HCT116 (cell line): ENCODE data around the gene PTPN13. TPM values are rescaled to one million over a fixed set of nuclear protein-coding genes. Genes with fewer than 3 reads are reported as not detected.

Source experiments
- ATAC-seq: fragments of 200-7000 bp; cut with Tn5 transposase; 2 replicates; pipeline ENCODE4 v1.9.1; 2020; ENCODE audit warnings: mild to moderate bottlenecking, moderate library complexity
- BruUV-seq: library from RNA; stranded (reverse); fragments of 400-500 nt; replicated peaks from 2 replicates; lab custom pipeline; 2021; lab: Mats Ljungman, UMichigan
- CTCF ChIA-PET: fragments of 300-600 bp; sonication (Branson Sonifier 250); formaldehyde crosslinking; loops from one replicate; lab custom pipeline; 2021; ENCODE audit warnings: antibody characterized with exemption; lab: Charles Lee
- POLR2A ChIA-PET: fragments of 300-600, 350-600 bp; sonication (Branson Sonifier 250); formaldehyde crosslinking; loops from one replicate; lab custom pipeline; 2021; ENCODE audit warnings: antibody characterized with exemption; lab: Charles Lee
- RAD21 ChIA-PET, 2 experiments: fragments of 300-600 bp; sonication (Branson Sonifier 250); formaldehyde crosslinking; loops; one replicate each; lab custom pipeline; 2023; ENCODE audit warnings: low total read pairs in 2 of 2; ENCODE audit not compliant: uncharacterized antibody in 2 of 2, unreplicated experiment in 2 of 2, low non-redundant PET in 1 of 2; lab: Charles Lee
- DNase-seq: peaks from one replicate; pipeline ENCODE4 v3.0.0-alpha.2; 2010; ENCODE audit warnings: low read depth, low spot score
- H2AFZ ChIP-seq: fragments of 200-600 bp; shearing (Covaris generic), sonication (generic); 2 replicates; pipeline ENCODE4 v1.6.1; 2017; ENCODE audit warnings: low read depth, mixed run types, mixed read lengths, antibody characterized with exemption, low read length; ENCODE audit not compliant: poor library complexity, severe bottlenecking
- H3K27ac ChIP-seq: 2 replicates; pipeline ENCODE4 v1.5.1; 2012; ENCODE audit warnings: low read depth, low read length
- H3K27me3 ChIP-seq: fragments of 200-600 bp; sonication (generic); 2 replicates; pipeline ENCODE4 v1.6.1; 2016; ENCODE audit warnings: mixed run types, low read length, mixed read lengths; ENCODE audit not compliant: insufficient read depth
- H3K36me3 ChIP-seq, 2 experiments: fragments of 200-500 bp in 1 of 2; fragments of 200-600 bp in 1 of 2; sonication (Bioruptor generic) in 1 of 2; sonication (generic) in 1 of 2; 2 replicates each; pipeline versions ENCODE4 v1.5.1 to v1.6.1; 2014 to 2016; ENCODE audit warnings: low read length in 2 of 2, inconsistent platforms in 1 of 2, mixed read lengths in 1 of 2, mixed run types in 1 of 2; ENCODE audit not compliant: insufficient read depth in 2 of 2, control insufficient read depth in 1 of 2
- H3K4me1 ChIP-seq, 2 experiments: fragments of 200-600 bp in 1 of 2; sonication (generic) in 1 of 2; 2 replicates each; pipeline versions ENCODE4 v1.5.1 to v1.6.1; 2012 to 2017; ENCODE audit warnings: low read length in 2 of 2, inconsistent platforms in 1 of 2, mild to moderate bottlenecking in 1 of 2, mixed read lengths in 1 of 2, mixed run types in 1 of 2, moderate library complexity in 1 of 2; ENCODE audit not compliant: insufficient read depth in 2 of 2, control insufficient read depth in 1 of 2
- H3K4me2 ChIP-seq: fragments of 200-600 bp; sonication (generic); 2 replicates; pipeline ENCODE4 v1.6.1; 2017; ENCODE audit warnings: mixed run types, low read length, mixed read lengths
- H3K4me3 ChIP-seq, 2 experiments: fragments of 200-600 bp in 1 of 2; sonication (generic) in 1 of 2; replicated peaks in 1 of 2; 2 replicates each; pipeline ENCODE4 v1.5.1; 2011 to 2016; ENCODE audit warnings: low read length in 2 of 2, control low read depth in 1 of 2, low read depth in 1 of 2, mild to moderate bottlenecking in 1 of 2, mixed read lengths in 1 of 2, mixed run types in 1 of 2
- H3K79me2 ChIP-seq: fragments of 200-600 bp; sonication (generic); 2 replicates; pipeline ENCODE4 v1.6.1; 2017; ENCODE audit warnings: mild to moderate bottlenecking, mixed run types, low read length, moderate library complexity, mixed read lengths; ENCODE audit not compliant: insufficient read depth
- H3K9ac ChIP-seq: fragments of 200-600 bp; sonication (generic); 2 replicates; pipeline ENCODE4 v1.6.1; 2016; ENCODE audit warnings: low read length, mixed read lengths
- H3K9me2 ChIP-seq: fragments of 200-600 bp; sonication (generic), shearing (Covaris generic); 2 replicates; pipeline ENCODE4 v1.6.1; 2017; ENCODE audit warnings: mixed run types, mild to moderate bottlenecking, moderate library complexity; ENCODE audit not compliant: insufficient read depth
- H3K9me3 ChIP-seq, 2 experiments: fragments of 200-500 bp in 1 of 2; fragments of 200-600 bp in 1 of 2; sonication (Bioruptor generic) in 1 of 2; sonication (generic) in 1 of 2; 2 replicates each; pipeline ENCODE4 v1.6.1; 2014 to 2017; ENCODE audit warnings: low read length in 2 of 2, mixed read lengths in 2 of 2, inconsistent platforms in 1 of 2, low read depth in 1 of 2, mild to moderate bottlenecking in 1 of 2, mixed run types in 1 of 2, moderate library complexity in 1 of 2; ENCODE audit not compliant: control insufficient read depth in 1 of 2, insufficient read depth in 1 of 2
- H4K20me1 ChIP-seq: fragments of 200-600 bp; sonication (generic), shearing (Covaris generic); 2 replicates; pipeline ENCODE4 v1.6.1; 2017; ENCODE audit warnings: mixed run types, mild to moderate bottlenecking, moderate library complexity; ENCODE audit not compliant: insufficient read depth
- CBX3 ChIP-seq: IDR thresholded peaks from 2 replicates; pipeline ENCODE4 v1.6.1; 2012; ENCODE audit warnings: low read depth
- JUND ChIP-seq: IDR thresholded peaks from 2 replicates; pipeline ENCODE4 v1.6.1; 2012
- RAD21 ChIP-seq: IDR thresholded peaks from 2 replicates; pipeline ENCODE4 v1.6.1; 2012; ENCODE audit warnings: low read depth, mild to moderate bottlenecking
- intact Hi-C: fragments of 100-400 bp; cut with micrococcal nuclease; formaldehyde crosslinking; loops from 2 replicates; pipeline ENCODE4 v1.10.0; 2022
- total RNA-seq: library from RNA; stranded (reverse); gene quantifications from one replicate; pipeline ENCODE4 v1.2.1, GENCODE V29; 2021; ENCODE audit not compliant: unreplicated experiment
- TF ChIP-seq, protein P1 (sequence below): IDR thresholded peaks from 2 replicates; pipeline ENCODE4 v1.6.1; 2011; ENCODE audit warnings: mild to moderate bottlenecking, low read length, moderate library complexity; ENCODE audit not compliant: insufficient replicate concordance; ENCODE audit errors: extremely low read depth
- TF ChIP-seq, protein P2 (sequence below): IDR thresholded peaks from 2 replicates; pipeline ENCODE4 v1.6.1; 2012
- TF ChIP-seq, protein P3 (sequence below), 3 experiments: fragments of 200-600 bp in 1 of 3; sonication (generic) in 1 of 3; IDR thresholded peaks in 2 of 3; conservative IDR thresholded peaks in 1 of 3; 2 replicates each; pipeline ENCODE4 v1.5.1; 2012 to 2017; ENCODE audit warnings: low read depth in 2 of 3, low read length in 2 of 3, antibody characterized with exemption in 1 of 3, borderline replicate concordance in 1 of 3, control low read depth in 1 of 3, mild to moderate bottlenecking in 1 of 3, mixed read lengths in 1 of 3, mixed run types in 1 of 3, moderate library complexity in 1 of 3; ENCODE audit not compliant: insufficient read depth in 1 of 3

The PTPN13 gene
- total RNA-seq, 1 experiment from 2014 or later, result 14.6 TPM

GRCh38 chr4:86554646-86555045 lies 39.5 kb upstream of the PTPN13 start:
- Histone ChIP-seq H3K9me3 (no peaks in the 10 kb centered on the region), H3K27ac (no peak overlapping the region), H3K36me3 (no peaks in the 10 kb centered on the region), H2AFZ (no peak overlapping the region), H3K4me1 (no peaks in the 10 kb centered on the region), H3K4me3 (no peak overlapping the region), H3K79me2 (no peaks in the 10 kb centered on the region), H3K9me2 (no peaks in the 10 kb centered on the region), H3K4me2 (no peak overlapping the region), H3K9ac (no peak overlapping the region), H3K27me3 (no peaks in the 10 kb centered on the region), H4K20me1 (no peaks in the 10 kb centered on the region)
- CTCF ChIA-PET, result no interaction called here
- RAD21 ChIA-PET, result no interaction called here
- intact Hi-C loops, result no loop called here
- POLR2A ChIA-PET, result no interaction called here
- no peak for DNase-seq
- no peak for ATAC-seq
- no peak for TF ChIP-seq RAD21
- no peak for TF ChIP-seq CBX3
- TF ChIP-seq, protein P1, sequence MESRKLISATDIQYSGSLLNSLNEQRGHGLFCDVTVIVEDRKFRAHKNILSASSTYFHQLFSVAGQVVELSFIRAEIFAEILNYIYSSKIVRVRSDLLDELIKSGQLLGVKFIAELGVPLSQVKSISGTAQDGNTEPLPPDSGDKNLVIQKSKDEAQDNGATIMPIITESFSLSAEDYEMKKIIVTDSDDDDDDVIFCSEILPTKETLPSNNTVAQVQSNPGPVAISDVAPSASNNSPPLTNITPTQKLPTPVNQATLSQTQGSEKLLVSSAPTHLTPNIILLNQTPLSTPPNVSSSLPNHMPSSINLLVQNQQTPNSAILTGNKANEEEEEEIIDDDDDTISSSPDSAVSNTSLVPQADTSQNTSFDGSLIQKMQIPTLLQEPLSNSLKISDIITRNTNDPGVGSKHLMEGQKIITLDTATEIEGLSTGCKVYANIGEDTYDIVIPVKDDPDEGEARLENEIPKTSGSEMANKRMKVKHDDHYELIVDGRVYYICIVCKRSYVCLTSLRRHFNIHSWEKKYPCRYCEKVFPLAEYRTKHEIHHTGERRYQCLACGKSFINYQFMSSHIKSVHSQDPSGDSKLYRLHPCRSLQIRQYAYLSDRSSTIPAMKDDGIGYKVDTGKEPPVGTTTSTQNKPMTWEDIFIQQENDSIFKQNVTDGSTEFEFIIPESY, result no peak
- TF ChIP-seq, protein P2, sequence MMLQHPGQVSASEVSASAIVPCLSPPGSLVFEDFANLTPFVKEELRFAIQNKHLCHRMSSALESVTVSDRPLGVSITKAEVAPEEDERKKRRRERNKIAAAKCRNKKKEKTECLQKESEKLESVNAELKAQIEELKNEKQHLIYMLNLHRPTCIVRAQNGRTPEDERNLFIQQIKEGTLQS, result no peak
- no peak for TF ChIP-seq JUND
- TF ChIP-seq, protein P3, sequence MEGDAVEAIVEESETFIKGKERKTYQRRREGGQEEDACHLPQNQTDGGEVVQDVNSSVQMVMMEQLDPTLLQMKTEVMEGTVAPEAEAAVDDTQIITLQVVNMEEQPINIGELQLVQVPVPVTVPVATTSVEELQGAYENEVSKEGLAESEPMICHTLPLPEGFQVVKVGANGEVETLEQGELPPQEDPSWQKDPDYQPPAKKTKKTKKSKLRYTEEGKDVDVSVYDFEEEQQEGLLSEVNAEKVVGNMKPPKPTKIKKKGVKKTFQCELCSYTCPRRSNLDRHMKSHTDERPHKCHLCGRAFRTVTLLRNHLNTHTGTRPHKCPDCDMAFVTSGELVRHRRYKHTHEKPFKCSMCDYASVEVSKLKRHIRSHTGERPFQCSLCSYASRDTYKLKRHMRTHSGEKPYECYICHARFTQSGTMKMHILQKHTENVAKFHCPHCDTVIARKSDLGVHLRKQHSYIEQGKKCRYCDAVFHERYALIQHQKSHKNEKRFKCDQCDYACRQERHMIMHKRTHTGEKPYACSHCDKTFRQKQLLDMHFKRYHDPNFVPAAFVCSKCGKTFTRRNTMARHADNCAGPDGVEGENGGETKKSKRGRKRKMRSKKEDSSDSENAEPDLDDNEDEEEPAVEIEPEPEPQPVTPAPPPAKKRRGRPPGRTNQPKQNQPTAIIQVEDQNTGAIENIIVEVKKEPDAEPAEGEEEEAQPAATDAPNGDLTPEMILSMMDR (IDR thresholded peaks at IDR 0.05 in 2 of 3, conservative IDR thresholded peaks at IDR 0.05 in 1 of 3; ENCODE audit: borderline replicate concordance in 1 of 3, insufficient read depth in 1 of 3, low read depth in 2 of 3, low read length in 2 of 3), result no peak
- TF ChIP-seq, all 23 proteins: peak for 0
- no TSS peak for BruUV-seq
